HepG2 (cell line): ENCODE results near the gene LAG3. TPM values are rescaled to one million over a fixed set of nuclear protein-coding genes. Genes with fewer than 3 reads are reported as not detected.

ENCODE experiments used
- CEBPZ ChIP-seq: IDR thresholded peaks from 2 replicates; pipeline ENCODE4 v1.6.1; 2012; ENCODE audit warnings: low read length, improper control_type of control experiment
- CHD4 ChIP-seq: fragments of 200-600 bp; sonication (generic); IDR thresholded peaks from 2 replicates; pipeline ENCODE4 v1.7.0; 2017; ENCODE audit warnings: mild to moderate bottlenecking, low read length, borderline replicate concordance
- E2F1 ChIP-seq: sonication (generic); formaldehyde crosslinking; IDR thresholded peaks from 2 replicates; pipeline ENCODE4 v1.5.0; 2020; ENCODE audit warnings: missing genetic modification reagents
- PAX8 ChIP-seq: sonication (generic); formaldehyde crosslinking; IDR thresholded peaks from 2 replicates; pipeline ENCODE4 v1.8.0; 2022; ENCODE audit warnings: mild to moderate bottlenecking, missing genetic modification reagents, borderline replicate concordance
- RFXAP ChIP-seq: sonication (generic); formaldehyde crosslinking; IDR thresholded peaks from 2 replicates; pipeline ENCODE4 v1.4.0; 2020; ENCODE audit warnings: missing genetic modification reagents, borderline replicate concordance
- SMAD1 ChIP-seq: sonication (generic); formaldehyde crosslinking; IDR thresholded peaks from 2 replicates; pipeline ENCODE4 v1.4.0; 2020; ENCODE audit warnings: missing genetic modification reagents, low read depth, mild to moderate bottlenecking, borderline replicate concordance
- TBX2 ChIP-seq: sonication (generic); formaldehyde crosslinking; IDR thresholded peaks from 2 replicates; pipeline ENCODE4 v1.5.0; 2020; ENCODE audit warnings: missing genetic modification reagents, mild to moderate bottlenecking, borderline replicate concordance
- TFDP2 ChIP-seq: sonication (generic); formaldehyde crosslinking; IDR thresholded peaks from 2 replicates; pipeline ENCODE4 v1.4.0; 2020; ENCODE audit warnings: missing genetic modification reagents
- ZBTB2 ChIP-seq: sonication (generic); formaldehyde crosslinking; IDR thresholded peaks from 2 replicates; pipeline ENCODE4 v1.8.0; 2022; ENCODE audit warnings: low read depth, missing genetic modification reagents
- ZMYM2 ChIP-seq: sonication (generic); formaldehyde crosslinking; IDR thresholded peaks from 2 replicates; pipeline ENCODE4 v1.8.0; 2022; ENCODE audit warnings: mild to moderate bottlenecking, missing genetic modification reagents
- ZNF292 ChIP-seq: sonication (generic); formaldehyde crosslinking; IDR thresholded peaks from 2 replicates; pipeline ENCODE4 v1.8.1; 2022; ENCODE audit warnings: mild to moderate bottlenecking, low read depth, missing genetic modification reagents, borderline replicate concordance
- ZNF441 ChIP-seq: sonication (generic); formaldehyde crosslinking; IDR thresholded peaks from 2 replicates; pipeline ENCODE4 v1.7.0; 2021; ENCODE audit warnings: missing genetic modification reagents, borderline replicate concordance
- ZNF646 ChIP-seq: sonication (generic); formaldehyde crosslinking; IDR thresholded peaks from 2 replicates; pipeline ENCODE4 v1.9.0; 2021; ENCODE audit warnings: mild to moderate bottlenecking, missing genetic modification reagents
- polyA plus RNA-seq, 8 experiments: library from polyadenylated mRNA; depleted of rRNA in 3 of 8; stranded (reverse) in 7 of 8; unstranded in 1 of 8; fragments of >200 nt; fragmentation: Illumina TruSeq in 4 of 8; extraction: Trizol in 4 of 8; gene quantifications; 2 replicates each; pipeline versions ENCODE4 v1.2.1 to v1.2.3, GENCODE V29; 2011 to 2016; ENCODE audit warnings: low read depth in 4 of 8, missing spikeins in 1 of 8, mixed read lengths in 1 of 8; ENCODE audit not compliant: insufficient read depth in 1 of 8
- total RNA-seq, 5 experiments: library from RNA; depleted of rRNA; stranded (reverse); fragments of >200 nt; fragmentation: Illumina TruSeq; extraction: Trizol; gene quantifications; 2 replicates each; pipeline ENCODE4 v1.2.3, GENCODE V29; 2016; ENCODE audit warnings: low read depth in 1 of 5

Gene LAG3
- total and polyA plus RNA-seq, 2 of the 13 experiments (the other 11 are each of a cell fraction or from before 2014, with no cell fraction given), result 0.11 to 0.26 TPM

- TF ChIP-seq RFXAP (CRISPR knock-in tag) (peak; percentile 57; the same call in 1 of the 2 replicates), E2F1 (CRISPR knock-in tag) (peak; percentile 50; the same call in 1 of the 2 replicates), ZBTB2 (peak; percentile 91), CHD4 (peak; percentile 60; the same call in 1 of the 2 replicates), PAX8 (CRISPR knock-in tag) (no peak), ZNF646 (CRISPR knock-in tag) (no peak), ZNF292 (no peak), CEBPZ (no peak), SMAD1 (CRISPR knock-in tag) (no peak), TBX2 (CRISPR knock-in tag) (peak; percentile 80; the same call in 1 of the 2 replicates), ZMYM2 (peak; percentile 67; the same call in 1 of the 2 replicates), ZNF441 (CRISPR knock-in tag) (peak; percentile 62; the same call in 1 of the 2 replicates), TFDP2 (peak; percentile 95)
These were observed 48.5 kb upstream of the LAG3 start, which contains the start of gene COPS7A (continued) for GRCh38 chr12:6723607-6724408.
